Esophagus (tissue), 2 donors: ENCODE results near the gene DPP6. TPM values are rescaled to one million over a fixed set of nuclear protein-coding genes. Genes with fewer than 3 reads are reported as not detected.

Experiments used
- H3K27ac ChIP-seq, 2 donors: one replicate each; pipeline ENCODE4 v1.5.1; 2013; ENCODE audit warnings: low read depth in 2 of 2, mild to moderate bottlenecking in 2 of 2, inconsistent platforms in 1 of 2, low read length in 1 of 2, moderate library complexity in 1 of 2
- H3K27me3 ChIP-seq, 2 donors: one replicate each; pipeline ENCODE4 v1.6.1; 2013; ENCODE audit warnings: low read length in 2 of 2, control low read depth in 1 of 2, mild to moderate bottlenecking in 1 of 2; ENCODE audit not compliant: insufficient read depth in 2 of 2, control insufficient read depth in 1 of 2
- H3K36me3 ChIP-seq, 2 donors: one replicate each; pipeline ENCODE4 v1.6.1; 2013; ENCODE audit warnings: low read length in 1 of 2; ENCODE audit not compliant: control insufficient read depth in 2 of 2, insufficient read depth in 2 of 2
- H3K4me1 ChIP-seq, 2 donors: one replicate each; pipeline ENCODE4 v1.6.1; 2013; ENCODE audit warnings: low read length in 1 of 2; ENCODE audit not compliant: control insufficient read depth in 2 of 2, insufficient read depth in 2 of 2
- H3K4me3 ChIP-seq, 2 donors: one replicate each; pipeline ENCODE4 v1.5.1; 2013; ENCODE audit warnings: low read length in 2 of 2, mild to moderate bottlenecking in 2 of 2, low read depth in 1 of 2, moderate library complexity in 1 of 2
- H3K9me3 ChIP-seq, 2 donors: one replicate each; pipeline ENCODE4 v1.6.1; 2013; ENCODE audit warnings: mild to moderate bottlenecking in 2 of 2, low read depth in 1 of 2, low read length in 1 of 2, moderate library complexity in 1 of 2; ENCODE audit not compliant: control insufficient read depth in 2 of 2, insufficient read depth in 1 of 2
- WGBS, 2 donors: extraction: QIAGEN DNeasy Blood & Tissue Kit; methylation state at CpG; one replicate each; pipeline ENCODE4 v1.1.7; 2013; 5-methylcytosine and 5-hydroxymethylcytosine counted together
- polyA plus RNA-seq, 2 donors: library from polyadenylated mRNA; stranded (reverse); fragments of 200-250 nt; gene quantifications; one replicate each; pipeline ENCODE4 v1.2.3, GENCODE V29; 2013
- donor health status: healthy with polysubstance abuse.
- donor health status: Bipolar disorder and iron deficiency.

Gene DPP6
- polyA plus RNA-seq, 2 donors, result 0.24 to 0.60 TPM

DNA sequence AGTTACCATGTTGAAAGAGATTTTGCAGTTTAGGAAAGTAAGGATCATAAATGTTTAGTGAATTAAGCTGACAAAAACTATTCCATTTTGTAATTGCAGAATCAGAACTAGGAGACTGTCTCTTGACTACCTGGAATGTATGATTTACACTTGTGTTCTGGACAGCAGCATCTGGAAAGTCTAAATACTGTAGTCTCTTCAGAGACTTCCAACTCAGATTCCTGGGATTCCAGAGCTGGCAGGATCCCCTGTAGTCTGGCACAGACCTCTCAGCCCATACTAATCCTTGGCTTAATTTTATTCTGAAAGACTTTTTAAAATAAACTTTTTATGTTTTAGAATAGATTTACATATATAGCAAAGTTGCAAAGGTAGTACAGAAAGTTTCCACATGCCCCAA, 452.7 kb downstream of the DPP6 start:
- Histone ChIP-seq H3K4me3 (no peak overlapping the region), H3K4me1 (no peaks in the 10 kb centered on the region), H3K36me3 (no peaks in the 10 kb centered on the region), H3K9me3 (no peaks in the 10 kb centered on the region), H3K27me3 (no peaks in the 10 kb centered on the region), H3K27ac (no peak overlapping the region)

DNA sequence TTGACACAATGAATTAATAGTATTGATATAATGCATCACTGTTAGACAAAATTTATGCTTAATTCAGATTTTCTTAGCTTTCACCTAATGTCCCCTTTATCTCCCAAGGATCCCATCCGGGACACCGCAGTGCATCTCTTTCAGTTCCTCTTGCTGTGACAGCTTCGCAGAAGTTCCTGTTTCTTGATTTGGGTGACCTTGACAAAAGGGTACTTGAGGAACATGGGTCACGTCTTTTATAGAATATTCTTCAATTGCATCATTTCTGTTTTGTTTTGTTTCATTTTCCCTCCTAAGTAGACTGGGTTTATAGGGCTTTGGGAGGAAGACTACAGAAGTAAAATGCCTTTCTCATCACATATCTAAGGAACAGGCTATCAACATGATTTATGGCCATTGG, 453.2 kb downstream of the DPP6 start:
- H3K4me3 ChIP-seq, result no peak overlapping the region
- H3K9me3 ChIP-seq, result no peaks in the 10 kb centered on the region
- H3K27me3 ChIP-seq, result no peaks in the 10 kb centered on the region
- H3K36me3 ChIP-seq, result no peaks in the 10 kb centered on the region
- no peaks in the 10 kb centered on the region for H3K4me1 ChIP-seq
- 62 to 72% methylated on average over 4 of the region's 4 CpGs for WGBS, 2 donors
- H3K27ac ChIP-seq, result no peak overlapping the region

DNA sequence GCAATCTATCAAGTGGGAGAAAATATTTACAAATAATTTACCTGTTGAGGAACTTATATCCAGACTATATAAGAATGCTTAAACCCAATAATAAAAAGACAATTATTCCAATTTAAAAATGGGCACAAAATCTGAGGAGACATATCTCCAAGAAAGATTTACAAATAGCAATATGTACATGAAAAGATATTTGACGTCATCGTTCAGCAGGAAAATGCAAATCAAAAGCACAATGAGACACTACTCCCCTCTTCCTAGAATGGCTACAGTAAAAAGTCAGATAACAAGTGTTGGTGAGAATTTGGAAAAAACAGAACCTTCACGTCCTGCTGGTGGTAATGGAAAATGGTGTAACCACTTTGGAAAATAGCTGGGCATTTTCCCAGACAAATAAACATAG, 457.0 kb downstream of the DPP6 start:
- Histone ChIP-seq H3K4me1 (no peaks in the 10 kb centered on the region), H3K27me3 (no peaks in the 10 kb centered on the region), H3K27ac (no peak overlapping the region), H3K4me3 (no peak overlapping the region), H3K9me3 (peaks cover 0 to 3% of the 10 kb centered on the region in 2 donors), H3K36me3 (no peaks in the 10 kb centered on the region)
- 79 to 85% methylated on average over 3 of the region's 3 CpGs for WGBS, 2 donors

DNA sequence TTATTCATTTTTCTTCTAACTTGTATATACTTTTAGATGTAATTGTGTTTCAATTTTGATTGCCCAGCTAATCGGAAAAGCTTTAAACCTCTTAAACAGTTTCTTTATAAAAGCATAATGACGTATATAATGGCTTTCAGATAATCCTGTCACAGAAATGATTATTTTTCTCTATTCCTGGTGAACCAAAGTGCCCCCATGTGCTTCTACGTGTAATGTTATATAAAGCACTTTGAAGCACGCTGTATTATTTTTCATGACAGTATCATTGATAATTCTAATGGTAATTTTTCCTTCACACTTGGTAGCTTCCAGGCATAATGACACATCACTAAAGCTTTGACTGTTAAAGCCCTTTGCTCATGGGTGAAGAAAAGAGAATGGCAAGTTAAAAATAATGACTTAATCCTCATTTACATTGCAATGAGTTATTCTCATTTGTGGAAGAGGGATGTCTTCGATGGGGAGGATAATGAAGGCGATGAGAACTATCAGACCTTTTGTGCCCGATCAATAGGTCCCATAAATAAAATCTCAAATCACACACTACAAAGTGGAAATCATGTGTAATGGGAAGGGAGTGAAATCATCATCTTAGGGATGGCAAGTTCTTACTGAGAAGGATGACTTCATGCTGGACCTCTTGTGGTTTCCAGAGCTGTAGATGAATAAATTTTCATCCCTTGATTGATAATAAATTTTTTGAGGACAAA, 460.1 kb downstream of the DPP6 start:
- no peaks in the 10 kb centered on the region for H3K36me3 ChIP-seq
- H3K9me3 ChIP-seq, result peaks cover 0 to 5% of the 10 kb centered on the region in 2 donors
- H3K27ac ChIP-seq, result no peak overlapping the region
- 73 to 76% methylated on average over 7 of the region's 7 CpGs for WGBS, 2 donors
- H3K4me3 ChIP-seq, result no peak overlapping the region
- no peaks in the 10 kb centered on the region for H3K27me3 ChIP-seq
- H3K4me1 ChIP-seq, result no peaks in the 10 kb centered on the region

DNA sequence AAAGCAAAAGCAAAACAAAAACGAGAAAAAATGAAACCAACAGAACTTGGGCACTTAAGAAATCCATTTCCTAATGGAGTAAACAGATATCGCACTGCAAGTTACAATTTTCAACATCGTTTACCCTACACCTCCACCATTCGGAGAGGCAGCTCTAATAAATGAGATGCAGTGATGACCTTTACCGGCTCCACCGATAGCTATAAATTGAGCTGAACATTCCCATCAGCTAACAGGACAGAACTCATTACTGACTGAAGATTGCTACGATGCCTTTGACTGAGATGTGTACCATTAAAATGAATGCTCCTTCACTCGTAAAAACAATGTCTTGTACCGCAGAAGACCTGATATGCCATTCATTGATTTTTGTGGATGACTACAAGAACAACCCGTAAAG, 465.6 kb downstream of the DPP6 start:
- no peaks in the 10 kb centered on the region for H3K36me3 ChIP-seq
- WGBS, 2 donors, result 75 to 77% methylated on average over 10 of the region's 10 CpGs
- no peaks in the 10 kb centered on the region for H3K27me3 ChIP-seq
- H3K4me3 ChIP-seq, result no peak overlapping the region
- no peak overlapping the region for H3K27ac ChIP-seq
- no peaks in the 10 kb centered on the region for H3K4me1 ChIP-seq
- H3K9me3 ChIP-seq, result peaks cover 4 to 7% of the 10 kb centered on the region in 2 donors

DNA sequence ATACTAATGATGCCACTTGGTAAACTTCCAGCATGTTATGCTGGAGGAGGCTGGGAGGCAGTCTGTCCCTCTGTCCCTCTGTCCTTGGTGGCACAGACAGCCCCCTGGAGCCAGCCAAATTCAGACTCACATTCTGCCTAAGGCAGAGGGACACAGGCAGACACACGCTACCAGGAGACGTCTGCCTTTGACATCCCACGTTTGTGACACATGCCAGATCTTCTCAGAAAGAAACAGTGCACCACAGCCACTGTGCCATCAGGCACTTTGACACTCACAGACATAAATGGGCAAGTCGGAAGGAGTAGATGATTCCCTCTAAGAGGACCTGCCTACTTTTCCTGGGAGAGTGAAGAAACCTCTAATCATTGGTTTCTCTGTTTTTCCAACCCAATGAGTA, 467.0 kb downstream of the DPP6 start:
- Histone ChIP-seq H3K4me1 (no peaks in the 10 kb centered on the region), H3K27me3 (no peaks in the 10 kb centered on the region), H3K27ac (no peak overlapping the region), H3K9me3 (peaks cover 4% of the 10 kb centered on the region in 2 donors), H3K36me3 (no peaks in the 10 kb centered on the region), H3K4me3 (no peak overlapping the region)
- 78 to 80% methylated on average over 4 of the region's 4 CpGs for WGBS, 2 donors

DNA sequence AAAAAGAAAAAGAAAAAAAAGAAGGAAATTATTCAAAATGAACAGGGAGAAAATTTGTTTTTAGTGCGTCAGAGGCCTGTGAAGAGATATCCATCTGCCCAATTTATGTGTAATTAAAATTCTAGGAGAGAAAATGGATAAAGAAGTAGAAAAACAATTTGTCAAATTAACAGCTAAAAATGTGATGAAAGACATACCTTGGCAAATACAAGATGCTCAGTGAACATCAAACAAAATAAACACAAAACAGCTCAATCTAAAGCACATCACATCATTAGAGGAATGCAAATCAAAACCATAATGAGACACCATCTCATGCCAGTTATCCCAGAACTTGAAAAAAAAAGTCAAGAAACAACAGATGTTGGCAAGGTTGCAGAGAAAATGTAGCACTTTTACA, 477.9 kb downstream of the DPP6 start:
- Histone ChIP-seq H3K4me3 (no peak overlapping the region), H3K4me1 (no peaks in the 10 kb centered on the region), H3K27ac (no peak overlapping the region), H3K36me3 (no peaks in the 10 kb centered on the region), H3K27me3 (no peaks in the 10 kb centered on the region), H3K9me3 (no peaks in the 10 kb centered on the region)
- WGBS, 2 donors, result 88 to 94% methylated on average over 1 of the region's 1 CpG

DNA sequence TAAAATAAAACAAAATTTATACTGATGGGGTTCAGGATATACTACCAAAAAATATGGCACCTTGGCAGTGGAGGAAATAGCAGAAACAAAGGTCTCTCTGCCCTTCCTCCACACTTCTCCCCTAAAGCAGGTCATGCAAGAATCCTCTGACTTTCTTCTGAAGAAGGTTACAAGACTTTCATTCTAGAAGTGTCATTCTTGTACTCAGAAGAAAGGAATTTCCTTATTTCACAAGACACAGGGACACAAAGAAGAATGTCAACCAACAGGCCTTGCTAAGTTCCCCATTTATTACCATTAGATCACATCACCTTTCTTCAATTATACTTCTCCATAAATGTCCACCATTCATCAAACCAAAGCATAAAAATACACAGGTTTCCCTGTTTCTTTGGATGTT, 480.6 kb downstream of the DPP6 start:
- H3K9me3 ChIP-seq, result no peaks in the 10 kb centered on the region

DNA sequence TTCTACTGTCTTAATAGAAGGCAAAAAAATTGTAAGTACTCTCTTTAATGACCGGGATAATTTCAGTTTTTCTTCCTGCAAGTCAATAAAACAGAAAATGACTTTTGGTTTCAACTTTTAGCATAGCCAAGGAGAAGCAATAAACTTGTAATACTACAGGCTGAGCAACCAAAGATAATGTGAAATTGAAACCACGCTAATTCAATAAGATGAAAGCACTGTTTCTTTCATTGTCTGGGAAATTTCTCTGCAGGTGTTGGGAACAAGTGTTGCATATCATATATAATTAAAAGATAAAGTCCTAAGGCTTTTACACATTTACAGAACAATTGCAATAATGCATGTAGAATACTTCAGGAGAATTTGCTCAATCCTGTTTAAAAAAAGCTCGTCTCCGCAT, 488.4 kb downstream of the DPP6 start:
- Histone ChIP-seq H3K27me3 (no peaks in the 10 kb centered on the region), H3K4me3 (no peak overlapping the region), H3K4me1 (no peaks in the 10 kb centered on the region), H3K9me3 (no peaks in the 10 kb centered on the region), H3K27ac (no peak overlapping the region), H3K36me3 (no peaks in the 10 kb centered on the region)
- 81 to 83% methylated on average over 4 of the region's 4 CpGs for WGBS, 2 donors

More for the DNA sequence above, 480.6 kb downstream of the DPP6 start:
- no peak overlapping the region for H3K27ac ChIP-seq
- no peaks in the 10 kb centered on the region for H3K4me1 ChIP-seq
- H3K4me3 ChIP-seq, result no peak overlapping the region
- no peaks in the 10 kb centered on the region for H3K27me3 ChIP-seq
- H3K36me3 ChIP-seq, result no peaks in the 10 kb centered on the region

DNA sequence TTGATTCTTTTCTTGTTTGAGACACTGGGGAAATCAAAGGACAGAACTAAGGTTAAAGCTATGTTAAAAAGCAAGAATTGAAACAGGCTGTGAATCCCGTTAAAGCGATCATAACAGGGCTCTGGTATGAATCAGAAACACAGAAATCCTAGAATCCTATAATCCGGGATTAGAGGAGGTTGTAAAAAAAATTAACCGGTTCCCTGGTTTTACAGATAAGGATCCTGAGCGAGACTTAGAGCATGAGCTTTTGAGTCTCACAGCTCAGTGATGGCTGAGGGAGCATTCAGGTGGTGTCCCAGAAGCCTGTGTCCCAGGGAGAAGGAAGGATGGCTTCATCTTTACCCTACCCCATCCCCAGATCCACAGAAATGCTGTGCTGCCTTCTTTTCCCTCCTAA, 489.4 kb downstream of the DPP6 start:
- Histone ChIP-seq H3K27me3 (no peaks in the 10 kb centered on the region), H3K4me1 (no peaks in the 10 kb centered on the region), H3K27ac (no peak overlapping the region), H3K36me3 (no peaks in the 10 kb centered on the region), H3K9me3 (no peaks in the 10 kb centered on the region), H3K4me3 (no peak overlapping the region)
- WGBS, 2 donors, result 79 to 82% methylated on average over 5 of the region's 5 CpGs
